PFSK-1 (cell line): ENCODE results near the gene IL24.

Experiments used
- FOXP2 ChIP-seq: optimal IDR thresholded peaks from 2 replicates; pipeline ENCODE3; 2011; ENCODE audit warnings: borderline replicate concordance, control low read depth, inconsistent platforms; ENCODE audit not compliant: insufficient read depth; ENCODE audit errors: extremely low read length, extremely low read depth
- POLR2AphosphoS5 ChIP-seq: IDR thresholded peaks from 2 replicates; pipeline ENCODE4 v1.6.1; 2012; ENCODE audit warnings: low read depth, mild to moderate bottlenecking, control low read depth, low read length, moderate library complexity
- REST ChIP-seq, 2 experiments: IDR thresholded peaks; 2 replicates each; pipeline versions ENCODE4 v1.6.1 to v1.8.0; 2011 to 2012; ENCODE audit warnings: low read depth in 2 of 2, low read length in 2 of 2, control low read depth in 1 of 2, inconsistent platforms in 1 of 2, mild to moderate bottlenecking in 1 of 2, moderate library complexity in 1 of 2; ENCODE audit not compliant: insufficient read depth in 1 of 2
- SIN3A ChIP-seq: IDR thresholded peaks from 2 replicates; pipeline ENCODE4 v1.6.1; 2012; ENCODE audit warnings: mild to moderate bottlenecking, low read length, moderate library complexity, borderline replicate concordance; ENCODE audit not compliant: insufficient read depth
- TAF1 ChIP-seq: IDR thresholded peaks from 2 replicates; pipeline ENCODE4 v1.6.1; 2012; ENCODE audit warnings: low read length, control low read depth, borderline replicate concordance; ENCODE audit not compliant: insufficient read depth

IL24 gene

GRCh38 chr1:206863266-206863665, 34.0 kb upstream of the IL24 start:
- TF ChIP-seq SIN3A (no peak), FOXP2 (no peak), POLR2AphosphoS5 (no peak), TAF1 (no peak), REST (IDR thresholded peaks at IDR 0.05; ENCODE audit: insufficient read depth in 1 of 2, low read depth in 2 of 2, low read length in 2 of 2) (no peak)

DNA sequence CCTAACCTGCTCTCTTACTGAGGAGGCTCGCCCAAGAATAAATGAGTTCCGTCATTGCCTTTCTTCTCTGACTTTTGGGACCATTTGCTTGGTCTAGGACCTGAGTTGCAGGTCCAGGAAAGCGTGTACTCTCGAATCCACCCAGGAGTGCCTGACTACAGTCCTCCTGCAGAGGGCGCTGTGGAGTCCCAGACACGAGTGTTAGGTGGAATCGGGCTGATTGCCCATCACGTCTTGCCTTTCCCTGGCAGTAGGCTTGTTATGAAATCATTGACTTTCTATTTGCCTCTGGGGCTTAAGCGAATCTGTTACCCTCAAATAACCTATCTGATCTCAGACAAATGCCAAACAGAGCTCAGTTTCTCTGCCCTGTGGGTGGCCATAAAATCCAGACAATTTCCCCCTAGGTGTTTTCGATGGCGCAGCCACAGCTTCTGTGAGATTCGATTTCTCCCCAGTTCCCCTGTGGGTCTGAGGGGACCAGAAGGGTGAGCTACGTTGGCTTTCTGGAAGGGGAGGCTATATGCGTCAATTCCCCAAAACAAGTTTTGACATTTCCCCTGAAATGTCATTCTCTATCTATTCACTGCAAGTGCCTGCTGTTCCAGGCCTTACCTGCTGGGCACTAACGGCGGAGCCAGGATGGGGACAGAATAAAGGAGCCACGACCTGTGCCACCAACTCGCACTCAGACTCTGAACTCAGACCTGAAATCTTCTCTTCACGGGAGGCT, 32.1 kb upstream of the IL24 start, which contains the start of gene IL20:
IL20 (plus strand) TSS at position 685 of the 733 bp plus-strand sequence. CDS start 230 bp downstream, outside the sequence.
- TF ChIP-seq FOXP2 (no peak), TAF1 (no peak), REST (IDR thresholded peaks at IDR 0.05; ENCODE audit: insufficient read depth in 1 of 2, low read depth in 2 of 2, low read length in 2 of 2) (no peak), POLR2AphosphoS5 (no peak), SIN3A (no peak)

- TF ChIP-seq FOXP2 (no peak), POLR2AphosphoS5 (no peak), SIN3A (no peak), TAF1 (no peak)
Observed at GRCh38 chr1:206866062-206866461, 31.2 kb upstream of the IL24 start.

DNA sequence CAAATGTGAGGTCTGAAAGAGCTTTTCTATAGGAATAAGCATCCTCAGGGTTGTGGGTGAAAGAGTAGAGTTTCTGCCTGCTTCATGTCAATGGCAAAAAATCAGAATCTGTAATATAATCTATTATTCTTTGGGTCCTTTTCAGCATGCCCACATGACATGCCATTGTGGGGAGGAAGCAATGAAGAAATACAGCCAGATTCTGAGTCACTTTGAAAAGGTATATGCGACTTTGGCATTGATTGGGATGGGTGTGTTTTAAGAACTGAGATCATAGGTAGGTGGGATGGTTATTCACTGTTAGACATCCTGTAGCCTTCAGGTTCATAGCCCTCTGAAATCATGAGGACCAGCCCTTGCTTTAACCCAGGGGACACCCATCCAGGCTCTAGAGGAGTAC, 30.0 kb upstream of the IL24 start:
- TF ChIP-seq TAF1 (no peak), POLR2AphosphoS5 (no peak), FOXP2 (no peak), SIN3A (no peak), REST (IDR thresholded peaks at IDR 0.05; ENCODE audit: insufficient read depth in 1 of 2, low read depth in 2 of 2, low read length in 2 of 2) (no peak)

DNA sequence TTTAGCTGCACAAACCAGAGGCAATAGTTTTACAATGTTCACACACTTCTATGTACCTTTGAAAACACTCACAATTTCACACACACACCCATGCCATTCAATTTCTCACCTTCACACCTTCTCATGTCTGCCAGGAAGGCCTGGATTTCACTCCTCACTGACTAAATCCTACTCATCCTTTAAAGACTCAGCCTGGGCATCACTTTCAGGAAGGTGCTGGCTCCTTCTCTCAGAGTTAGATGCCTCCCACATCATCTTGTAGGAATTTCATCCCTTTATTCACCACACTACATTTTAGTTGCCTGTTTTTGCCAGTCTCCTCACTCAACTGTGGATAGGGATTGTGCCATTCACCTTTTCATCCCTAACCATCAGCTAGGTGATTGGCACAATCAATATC, 29.5 kb upstream of the IL24 start:
- TF ChIP-seq SIN3A (no peak), FOXP2 (no peak)

GRCh38 chr1:206868264-206868663, 29.0 kb upstream of the IL24 start:
- no peak for TF ChIP-seq TAF1
- no peak for TF ChIP-seq POLR2AphosphoS5
- TF ChIP-seq SIN3A, result no peak
- no peak for TF ChIP-seq FOXP2
- TF ChIP-seq REST (IDR thresholded peaks at IDR 0.05; ENCODE audit: insufficient read depth in 1 of 2, low read depth in 2 of 2, low read length in 2 of 2), result no peak
